ENCODE data around the gene PTPN21.
"Not testable (repeated sequence)": the region's sequence is repeated elsewhere in the genome, so short reads cannot be mapped to it uniquely, and the experiment has no call there.

The PTPN21 gene

DNA sequence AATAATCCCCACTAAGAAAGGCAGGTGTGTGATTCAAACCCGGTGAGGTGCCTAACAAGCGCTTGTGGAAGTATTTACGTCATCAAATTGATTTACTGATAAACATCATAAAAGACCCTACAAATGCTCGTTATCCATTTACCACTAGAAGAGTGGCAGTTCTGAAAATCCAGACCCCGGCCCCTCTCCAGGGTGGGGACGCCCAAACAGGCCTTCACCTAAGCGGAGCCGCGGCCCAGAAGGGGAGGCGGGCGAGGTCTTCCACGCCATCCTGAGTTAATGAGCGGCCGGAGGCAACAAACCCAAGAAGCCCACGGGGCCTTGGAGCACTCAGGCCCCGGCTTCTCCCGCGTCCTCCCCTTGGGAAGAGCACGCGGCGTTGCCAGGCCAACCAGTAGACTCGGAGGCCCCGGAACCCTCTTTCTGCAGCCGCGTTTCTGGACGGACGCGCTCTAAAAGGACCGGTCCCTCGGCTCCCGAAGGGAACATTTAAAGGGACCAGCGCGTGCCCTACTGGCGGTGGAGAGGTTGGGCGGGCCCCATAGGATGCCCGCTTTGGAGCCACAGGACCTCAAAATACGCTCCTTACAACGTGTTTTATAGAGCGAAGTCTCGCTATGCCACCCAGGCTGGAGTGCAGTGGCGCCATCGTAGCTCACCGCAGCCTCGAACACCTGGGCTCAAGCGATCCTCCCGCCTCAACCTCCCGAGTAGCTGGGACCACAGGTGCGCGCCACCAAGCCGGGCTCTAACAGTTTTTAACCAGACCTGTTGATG is 3.5 kb downstream of the PTPN21 start:
- peak; percentile 52 to 66 for DNase-seq

DNA sequence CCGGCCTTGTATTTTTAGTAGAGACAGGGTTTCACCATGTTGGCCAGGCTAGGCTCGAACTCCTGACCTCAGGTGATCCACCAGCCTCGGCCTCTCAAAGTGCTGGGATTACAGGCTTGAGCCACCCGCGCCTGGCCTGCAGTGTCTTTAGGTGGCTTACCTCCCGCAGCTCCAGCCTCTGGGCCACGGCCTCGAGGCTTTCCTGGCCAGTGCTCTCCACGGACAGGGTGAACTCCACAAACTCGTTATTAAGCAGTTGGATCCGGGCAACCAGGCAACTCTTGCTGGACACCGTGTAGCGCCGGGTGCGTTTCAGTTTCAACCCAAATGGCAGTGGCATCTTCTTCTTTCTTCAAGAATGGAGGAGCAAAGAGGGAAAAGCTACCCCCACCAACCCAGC is 4.7 kb downstream of the PTPN21 start:
- DNase-seq = no peak

DNA sequence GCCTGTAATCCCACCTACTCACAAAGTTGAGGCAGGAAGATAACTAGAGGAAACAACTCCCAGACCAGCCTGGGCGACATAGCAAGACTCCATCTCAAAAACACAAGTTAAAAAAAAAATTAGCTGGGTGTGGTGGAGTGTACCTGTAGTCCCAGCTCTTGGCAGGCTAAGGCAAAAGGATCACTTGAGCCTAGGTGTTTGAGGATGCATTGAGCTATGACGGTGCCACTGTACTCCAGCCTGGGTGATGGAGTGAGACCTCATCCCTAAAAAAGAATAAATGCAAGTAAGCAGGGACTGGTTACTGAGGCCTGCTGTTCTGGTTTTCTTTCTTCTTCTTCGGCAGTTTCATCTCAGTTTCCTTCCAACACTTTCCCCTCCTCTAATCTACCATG is 7.4 kb downstream of the PTPN21 start:
- no peak for DNase-seq

DNA sequence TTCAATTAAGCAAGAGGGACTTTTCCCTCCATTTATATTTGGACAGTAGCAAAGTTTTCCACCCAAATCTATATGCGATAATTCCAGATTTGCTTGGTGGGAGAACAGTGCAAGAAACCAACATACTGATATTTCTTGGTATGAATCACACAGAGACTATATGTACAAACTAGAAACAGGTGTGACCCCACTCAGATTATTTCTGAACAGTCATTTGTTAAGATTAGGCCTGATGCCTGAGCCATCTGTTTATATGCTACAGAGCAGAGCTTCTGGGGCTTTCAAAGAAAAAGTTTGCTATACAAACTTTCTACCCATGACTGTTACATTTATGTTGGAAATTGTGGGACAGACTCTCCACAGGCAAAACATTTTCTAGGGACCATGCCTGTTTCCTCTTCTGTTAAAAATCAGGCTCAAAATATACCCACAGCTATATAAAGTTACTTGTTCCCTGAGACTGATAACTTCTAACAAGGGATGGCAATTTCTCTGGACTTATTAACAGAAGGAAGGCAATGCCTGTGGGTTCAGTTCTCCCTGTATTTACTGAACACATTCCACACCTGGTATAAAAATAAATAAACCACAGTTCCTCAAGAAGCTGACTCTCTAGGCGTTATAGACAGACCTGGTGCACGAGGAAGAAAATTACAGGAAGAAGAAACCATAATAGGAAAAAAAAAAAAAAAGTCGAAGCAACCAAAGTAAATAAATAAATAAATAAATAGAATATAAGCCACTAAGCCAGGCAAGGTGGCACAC is 8.0 kb downstream of the PTPN21 start:
- no peak for DNase-seq

DNA sequence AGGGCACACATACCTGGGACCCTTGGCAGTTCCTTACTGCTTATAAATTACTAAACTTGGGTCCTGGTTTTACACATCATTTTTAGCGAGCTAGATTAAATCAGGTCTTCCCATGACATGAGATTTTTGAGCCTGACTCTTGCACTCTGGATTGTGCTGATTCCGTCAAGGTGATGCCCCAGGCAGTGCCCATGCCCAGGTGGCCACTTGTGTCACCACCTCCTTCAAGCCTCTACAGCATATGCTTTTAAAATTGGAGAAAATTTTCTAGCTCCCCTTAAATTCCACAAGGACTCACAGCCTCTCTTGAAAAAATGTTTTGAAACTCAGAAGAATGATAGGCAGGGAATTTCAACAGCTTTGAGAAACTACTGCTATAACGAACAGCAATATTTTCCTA is 9.6 kb downstream of the PTPN21 start:
- no peak for DNase-seq

DNA sequence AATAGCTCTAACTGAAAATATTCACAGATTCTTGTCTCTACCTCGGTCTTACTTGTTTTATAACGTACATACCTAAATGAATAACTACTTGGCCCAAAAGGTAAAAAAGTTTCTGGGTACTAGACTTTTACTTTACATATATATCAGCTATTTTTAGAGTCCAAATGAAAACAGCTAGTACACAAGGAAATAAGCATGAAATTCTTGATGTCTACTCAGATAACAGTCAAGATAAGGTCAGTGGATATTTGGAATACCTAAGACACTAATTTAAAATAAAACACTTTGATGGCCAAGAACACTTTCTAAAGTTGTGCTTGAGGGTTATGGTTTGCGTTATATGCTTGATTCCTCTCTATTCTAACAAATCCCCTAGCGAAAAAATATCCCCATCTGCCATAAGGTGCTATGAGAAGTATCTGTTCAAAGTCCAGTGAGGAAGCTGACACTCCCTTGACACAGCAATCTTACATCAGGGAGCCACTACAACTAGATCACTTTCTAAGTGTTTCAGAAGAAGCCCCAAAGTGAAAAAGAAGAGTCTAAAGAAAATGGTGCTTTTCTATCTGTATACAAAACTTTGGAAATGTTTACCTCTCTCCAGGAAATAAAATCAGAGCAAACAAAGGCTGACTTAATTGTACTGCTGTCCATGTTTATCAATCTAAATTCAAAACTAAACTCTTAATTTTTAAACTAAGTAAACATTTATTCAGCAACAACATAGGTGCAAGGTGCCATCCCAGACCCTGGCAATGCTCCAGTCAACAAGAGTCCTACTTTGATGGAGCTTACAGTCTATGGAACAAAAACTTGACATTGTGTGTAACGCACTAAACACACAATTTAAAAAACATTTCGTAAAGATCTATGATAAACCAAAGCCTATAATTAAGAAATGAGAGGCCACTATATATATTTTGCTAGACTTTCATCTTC is 11.7 kb downstream of the PTPN21 start:
- no peak for DNase-seq

DNA sequence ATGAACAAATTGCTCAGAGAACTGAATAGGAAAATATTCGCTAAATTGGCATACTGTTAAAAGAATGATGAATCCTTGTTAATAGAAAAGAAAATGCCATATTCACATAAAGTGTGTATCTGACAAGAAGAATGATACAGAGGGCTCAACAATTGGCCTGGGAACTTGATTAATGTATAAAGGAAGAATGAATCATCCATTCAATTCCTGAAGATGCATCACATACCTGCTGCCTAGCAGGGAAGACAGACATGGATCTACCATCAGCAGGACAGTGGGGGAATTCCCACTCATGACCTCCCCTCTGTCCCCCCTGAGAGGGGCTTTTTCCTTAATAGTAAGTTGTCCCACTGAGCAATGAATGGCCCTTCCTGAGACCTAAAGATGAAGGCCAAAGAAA is 13.5 kb downstream of the PTPN21 start:
- no peak for DNase-seq

DNA sequence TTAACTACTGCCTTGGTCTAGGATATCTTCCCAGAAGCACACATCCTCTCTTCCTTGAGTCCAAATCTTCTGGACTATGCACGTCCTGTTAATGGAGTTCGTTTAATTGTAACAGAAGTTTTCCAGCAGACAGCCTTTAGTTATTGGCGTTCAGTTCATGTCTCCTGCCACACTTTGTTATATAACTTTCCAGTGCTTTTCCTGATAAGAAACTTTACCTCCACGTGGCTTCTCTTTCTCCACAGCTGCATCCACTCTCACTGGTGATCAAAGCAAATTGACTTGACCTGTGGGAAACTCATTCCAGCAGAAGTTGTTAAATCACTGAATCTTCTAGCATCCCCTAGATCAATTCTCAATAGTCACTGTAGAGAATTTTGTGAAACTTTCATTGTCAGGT is 19.0 kb downstream of the PTPN21 start:
- no peak for DNase-seq

DNA sequence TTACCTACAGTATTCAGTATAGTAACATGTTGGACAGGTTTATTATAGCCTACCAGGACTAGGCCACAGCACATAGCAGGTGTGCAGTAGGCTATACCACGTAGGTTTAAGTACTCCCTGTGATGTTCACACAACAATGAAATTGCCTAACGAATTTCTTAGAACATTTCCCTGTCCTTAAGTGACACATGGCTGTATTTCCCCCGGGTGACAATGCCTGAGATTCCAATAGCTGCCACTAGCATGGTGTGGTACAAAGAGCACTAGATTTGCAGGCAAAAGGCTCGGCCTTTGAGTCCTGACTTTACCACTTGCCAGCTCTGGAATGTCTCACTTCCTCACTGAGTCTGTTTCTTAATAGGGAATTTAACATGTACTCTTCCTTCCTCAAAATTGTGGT is 19.7 kb downstream of the PTPN21 start:
- no peak for DNase-seq

DNA sequence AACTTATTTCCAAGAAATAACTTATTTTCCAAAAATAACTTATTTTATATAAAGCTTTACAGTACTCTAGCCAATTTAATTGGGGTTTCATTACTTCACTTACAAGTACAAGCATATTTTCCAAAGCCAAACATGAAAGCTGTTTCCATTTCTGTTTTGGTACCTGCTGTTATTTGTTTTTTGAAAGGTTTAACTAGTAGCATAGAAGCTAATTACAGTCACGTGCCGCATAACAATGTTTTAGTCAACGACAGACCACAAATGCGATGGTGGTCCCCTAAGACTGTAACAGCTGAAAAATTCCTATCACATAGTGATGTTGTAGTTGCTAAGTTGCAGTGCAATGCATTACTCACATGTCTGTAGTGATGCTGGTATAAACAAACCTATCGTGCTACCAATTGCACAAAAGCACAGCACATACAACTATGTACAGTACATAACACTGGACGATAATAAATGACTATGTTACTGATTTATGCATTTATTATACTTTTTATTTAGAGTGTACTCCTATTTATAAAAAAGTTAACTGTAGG is 21.7 kb downstream of the PTPN21 start:
- DNase-seq = no peak

DNA sequence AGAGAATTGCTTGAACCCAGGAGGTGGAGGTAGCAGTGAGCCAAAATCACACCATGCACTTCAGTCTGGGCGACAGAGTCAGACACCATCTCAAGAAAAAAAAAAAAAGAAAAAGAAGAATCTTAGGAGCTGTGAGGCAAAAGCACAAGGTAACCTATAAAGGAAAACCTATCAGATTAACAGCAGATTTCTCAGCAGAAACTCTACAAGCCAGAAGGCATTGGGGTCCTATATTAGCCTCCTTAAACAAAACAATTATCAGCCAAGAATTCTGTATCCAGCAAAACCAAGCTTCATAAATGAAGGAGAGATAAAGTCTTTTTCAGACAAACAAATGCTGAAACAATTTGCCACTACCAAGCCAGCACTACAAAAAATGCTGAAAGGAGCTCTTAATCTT is 24.9 kb downstream of the PTPN21 start:
- DNase-seq = not testable (repeated sequence)

DNA sequence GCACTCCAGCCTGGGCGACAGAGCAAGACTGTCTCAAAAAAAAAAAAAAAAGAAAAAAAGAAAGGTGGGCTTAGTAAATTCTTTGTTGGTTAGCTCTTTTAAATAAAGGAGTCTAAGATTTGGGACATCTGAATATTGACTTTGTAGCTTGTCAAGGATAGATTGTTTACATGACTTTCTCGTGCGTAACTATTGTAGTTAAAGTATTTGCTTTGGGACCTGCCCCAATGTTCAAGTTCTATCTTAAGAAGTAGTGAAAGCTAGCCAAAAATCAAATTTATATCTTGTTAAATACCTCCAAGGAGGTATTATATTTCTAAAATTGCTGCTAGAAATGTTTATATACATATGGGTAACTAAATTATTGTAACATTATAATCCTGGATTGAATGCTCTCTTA is 32.4 kb downstream of the PTPN21 start:
- no peak for DNase-seq

DNA sequence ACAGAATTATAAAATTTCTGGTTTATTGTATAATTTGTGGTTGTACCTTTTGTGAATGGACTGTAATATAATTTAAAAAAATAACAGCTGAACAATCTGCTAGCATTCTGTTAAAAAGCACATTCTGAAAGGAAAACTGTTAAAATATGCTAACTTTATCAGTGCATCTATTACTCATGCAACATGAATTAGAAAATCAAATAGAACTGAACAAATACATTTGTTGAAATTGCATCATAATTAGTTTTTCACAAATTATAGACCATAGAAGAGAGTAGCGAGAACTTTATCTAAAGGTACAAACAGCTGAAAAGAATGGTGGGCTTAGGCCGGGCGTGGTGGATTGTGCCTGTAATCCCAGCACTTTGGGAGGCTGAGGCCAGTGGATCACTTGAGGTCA is 33.0 kb downstream of the PTPN21 start:
- no peak for DNase-seq

DNA sequence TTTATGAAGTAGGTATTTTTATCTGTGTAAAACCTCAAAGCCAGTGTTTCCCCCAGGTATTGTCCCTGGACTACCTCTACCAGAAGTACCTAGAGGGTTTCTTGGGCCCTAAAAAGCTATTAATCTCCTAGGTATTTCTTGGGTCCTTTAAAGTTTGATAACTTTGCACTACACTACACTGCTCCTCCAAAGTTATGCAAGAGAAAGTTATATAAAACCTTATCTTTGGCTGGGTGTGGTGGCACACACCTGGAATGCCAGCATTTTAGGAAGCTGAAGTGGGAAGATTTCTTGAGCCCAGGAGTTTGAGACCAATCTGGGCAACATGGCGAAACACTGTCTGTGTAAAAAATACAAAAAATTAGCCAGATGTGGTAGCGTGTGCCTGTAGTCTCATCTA is 34.9 kb downstream of the PTPN21 start:
- DNase-seq = no peak

DNA sequence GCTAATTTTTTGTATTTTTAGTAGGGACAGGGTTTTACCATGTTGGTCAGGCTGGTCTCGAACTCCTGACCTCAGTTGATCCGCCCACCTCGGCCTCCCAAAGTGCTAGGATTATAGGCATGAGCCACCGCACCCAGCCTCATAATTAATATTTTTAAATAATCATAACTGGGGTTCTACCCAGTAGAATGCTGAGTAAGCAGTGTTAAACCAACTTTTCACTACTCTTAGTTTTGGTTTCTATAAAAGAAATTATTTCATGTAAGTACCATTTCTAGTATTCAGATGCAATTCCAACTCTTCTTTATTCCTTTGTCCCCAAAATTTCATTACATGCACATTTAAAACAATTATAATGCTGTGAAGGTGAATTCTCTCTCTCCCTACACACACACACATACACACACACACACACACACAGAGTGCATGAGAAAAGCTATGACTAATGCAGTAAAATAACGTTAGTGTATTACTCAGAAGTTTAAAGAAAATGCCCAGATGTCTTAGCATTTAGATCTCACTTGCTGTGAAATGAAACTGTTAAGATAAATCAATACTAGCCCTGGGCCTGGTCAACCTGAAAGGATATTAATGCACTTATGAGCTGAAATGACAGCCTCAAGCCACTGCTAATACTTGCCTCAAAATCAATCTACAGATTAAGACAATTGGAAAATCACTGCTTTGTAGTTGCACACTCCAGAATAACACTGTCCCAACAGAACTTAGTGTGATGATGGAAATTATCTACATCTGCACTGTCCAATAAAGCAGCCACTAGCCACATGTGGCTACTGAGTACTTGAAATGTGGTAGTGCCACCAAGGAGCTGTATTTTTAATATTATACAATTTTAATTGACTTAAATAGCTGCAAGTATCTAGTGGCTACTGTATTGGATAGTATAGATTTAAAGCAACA is 36.0 kb downstream of the PTPN21 start:
- no peak for DNase-seq

DNA sequence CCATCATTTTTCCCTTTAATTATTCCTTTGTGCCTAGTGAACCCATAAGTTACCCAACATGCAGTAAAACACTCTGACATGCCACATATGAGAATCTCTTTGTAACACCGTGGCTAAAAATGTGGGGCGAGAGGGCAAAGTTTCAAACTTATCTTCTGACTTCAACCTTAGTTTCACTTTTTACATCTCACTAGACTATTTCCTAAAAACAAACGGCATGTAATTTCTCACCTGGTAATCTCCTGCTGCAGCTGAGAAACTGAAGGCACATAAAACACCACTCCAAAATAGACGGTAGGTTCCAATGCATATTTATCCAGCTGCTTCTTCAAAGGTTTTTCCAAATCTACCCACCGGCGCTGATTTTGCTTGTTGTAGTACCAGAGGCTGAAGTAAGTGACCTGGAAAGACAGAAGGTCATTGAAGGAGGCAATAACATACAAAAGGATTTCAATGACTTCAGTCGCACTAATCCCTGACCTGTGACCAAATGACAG is 37.9 kb downstream of the PTPN21 start:
- DNase-seq = no peak

DNA sequence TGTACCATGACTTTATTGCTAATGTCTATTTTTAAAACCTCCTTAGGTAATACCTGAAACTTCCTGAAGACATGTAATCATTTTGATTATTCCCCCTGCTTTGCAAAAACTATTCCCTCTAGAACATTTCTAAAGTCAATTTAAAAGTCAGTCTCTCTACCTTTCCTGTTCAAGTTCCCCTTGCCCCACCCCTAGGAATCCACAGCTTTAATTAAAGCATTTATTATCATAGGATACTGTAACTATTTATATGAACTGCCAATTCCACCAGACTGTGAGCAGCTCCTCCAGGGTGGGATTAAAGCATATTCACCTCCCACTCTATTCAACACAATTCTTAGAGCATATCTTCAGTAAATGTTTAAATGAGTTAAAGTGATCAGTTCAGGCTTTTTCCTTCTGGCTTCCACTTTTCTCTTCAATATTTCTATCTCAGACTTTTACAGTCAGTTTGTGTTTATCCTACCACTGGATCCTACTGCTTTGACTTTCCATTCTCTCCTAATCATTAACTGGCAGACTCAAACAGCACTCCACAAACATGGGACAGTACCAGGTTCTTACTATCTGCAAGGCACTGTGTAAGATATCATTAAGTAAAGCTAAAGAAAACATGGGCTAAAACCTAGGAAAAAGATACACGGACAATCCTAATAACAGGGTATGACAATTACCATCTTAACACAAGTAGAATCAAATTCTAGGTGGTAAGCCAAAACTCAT is 39.1 kb downstream of the PTPN21 start:
- DNase-seq = no peak

DNA sequence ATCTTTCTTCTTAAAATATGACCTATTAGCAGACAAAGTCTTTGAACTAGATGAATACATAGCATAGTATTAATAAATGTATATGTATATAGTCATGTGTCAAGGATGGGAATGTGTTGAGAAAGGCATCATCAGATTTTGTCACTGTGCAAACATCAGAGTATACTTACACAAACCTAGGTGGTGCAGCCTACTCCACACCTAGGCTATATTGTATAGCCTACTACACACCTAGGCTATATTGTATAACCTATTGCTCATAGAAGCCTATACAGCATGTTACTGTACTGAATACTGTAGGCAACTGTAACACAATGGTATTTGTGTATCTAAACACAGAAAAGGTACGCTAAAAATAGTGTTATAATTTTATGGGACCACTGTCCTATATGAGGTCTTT is 47.6 kb downstream of the PTPN21 start:
- DNase-seq = no peak

DNA sequence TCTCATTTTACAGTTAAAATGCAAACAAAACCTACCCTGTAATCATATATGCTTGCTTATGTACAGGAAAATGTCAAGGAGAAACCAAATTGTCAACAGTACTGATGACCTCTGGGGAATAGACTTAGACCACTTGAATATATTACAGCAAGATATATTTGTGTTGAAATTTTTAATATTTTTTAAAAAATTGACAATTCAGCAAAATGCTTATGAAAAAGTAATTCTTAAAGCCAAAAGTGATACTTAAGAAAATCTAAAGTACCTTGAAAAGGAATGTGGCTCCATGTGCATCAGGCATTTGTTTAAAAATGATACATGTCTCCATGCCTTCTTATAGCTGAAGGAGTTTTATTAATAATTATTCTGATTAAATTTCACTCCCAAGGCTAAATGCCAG is 49.2 kb downstream of the PTPN21 start:
- DNase-seq = no peak

DNA sequence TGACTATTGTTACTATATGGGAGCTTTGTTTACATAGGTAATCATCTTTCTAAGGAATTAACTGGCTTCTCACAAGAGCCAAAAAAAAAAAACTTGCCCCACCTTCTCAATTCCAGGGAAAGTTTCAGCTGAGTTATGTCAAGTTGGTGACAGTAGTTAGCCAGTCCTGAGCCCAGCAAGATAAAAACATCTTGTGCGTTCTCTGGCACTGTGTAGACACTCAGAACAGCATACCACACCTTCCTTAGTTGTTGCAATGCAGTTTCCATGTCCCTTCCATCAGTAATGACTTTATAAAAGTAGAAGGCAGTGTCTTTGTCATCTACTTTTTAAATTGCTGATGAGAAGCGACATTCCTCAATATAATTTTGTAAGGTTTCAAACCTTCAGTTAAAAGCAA is 50.2 kb downstream of the PTPN21 start:
- no peak for DNase-seq

DNA sequence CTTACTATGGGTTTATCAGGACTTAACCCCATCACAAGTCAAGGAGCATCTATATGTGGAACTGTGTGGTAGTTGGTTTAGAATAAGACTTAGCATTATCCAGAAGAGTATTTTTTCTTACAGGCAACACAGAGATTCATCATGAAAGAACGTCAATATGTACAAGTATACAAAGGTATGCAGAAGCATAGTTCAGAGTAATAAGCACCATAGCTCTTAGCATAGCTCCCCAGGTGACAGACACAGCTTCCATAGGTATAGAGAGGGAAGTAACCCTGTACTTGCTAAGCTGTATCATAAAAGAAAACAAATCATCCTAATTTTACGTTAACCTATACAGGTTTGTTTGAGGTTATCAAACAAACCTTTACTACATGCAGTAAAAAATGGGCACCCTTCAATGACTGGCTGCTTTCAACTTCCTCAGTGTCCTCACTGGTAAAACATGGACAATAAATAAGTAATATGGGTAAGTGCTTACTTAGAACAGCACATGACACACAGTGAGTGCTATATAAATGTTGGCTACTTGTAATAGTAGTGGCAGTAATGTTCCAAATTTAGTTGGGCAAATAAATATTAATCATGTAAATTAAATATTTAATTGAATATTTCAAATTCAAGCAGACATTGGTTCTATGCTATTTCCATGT is 50.9 kb downstream of the PTPN21 start:
- no peak for DNase-seq
